T-helper 1 cell (primary cell): ENCODE measurements around the gene PLIN5.
"Not testable (repeated sequence)": the region's sequence is repeated elsewhere in the genome, so short reads cannot be mapped to it uniquely, and the experiment has no call there.

Experiments used
- DNase-seq, 5 donors: peaks; one replicate each; pipeline ENCODE4 v3.0.0-alpha.2; 2012 to 2020

Gene PLIN5

DNA sequence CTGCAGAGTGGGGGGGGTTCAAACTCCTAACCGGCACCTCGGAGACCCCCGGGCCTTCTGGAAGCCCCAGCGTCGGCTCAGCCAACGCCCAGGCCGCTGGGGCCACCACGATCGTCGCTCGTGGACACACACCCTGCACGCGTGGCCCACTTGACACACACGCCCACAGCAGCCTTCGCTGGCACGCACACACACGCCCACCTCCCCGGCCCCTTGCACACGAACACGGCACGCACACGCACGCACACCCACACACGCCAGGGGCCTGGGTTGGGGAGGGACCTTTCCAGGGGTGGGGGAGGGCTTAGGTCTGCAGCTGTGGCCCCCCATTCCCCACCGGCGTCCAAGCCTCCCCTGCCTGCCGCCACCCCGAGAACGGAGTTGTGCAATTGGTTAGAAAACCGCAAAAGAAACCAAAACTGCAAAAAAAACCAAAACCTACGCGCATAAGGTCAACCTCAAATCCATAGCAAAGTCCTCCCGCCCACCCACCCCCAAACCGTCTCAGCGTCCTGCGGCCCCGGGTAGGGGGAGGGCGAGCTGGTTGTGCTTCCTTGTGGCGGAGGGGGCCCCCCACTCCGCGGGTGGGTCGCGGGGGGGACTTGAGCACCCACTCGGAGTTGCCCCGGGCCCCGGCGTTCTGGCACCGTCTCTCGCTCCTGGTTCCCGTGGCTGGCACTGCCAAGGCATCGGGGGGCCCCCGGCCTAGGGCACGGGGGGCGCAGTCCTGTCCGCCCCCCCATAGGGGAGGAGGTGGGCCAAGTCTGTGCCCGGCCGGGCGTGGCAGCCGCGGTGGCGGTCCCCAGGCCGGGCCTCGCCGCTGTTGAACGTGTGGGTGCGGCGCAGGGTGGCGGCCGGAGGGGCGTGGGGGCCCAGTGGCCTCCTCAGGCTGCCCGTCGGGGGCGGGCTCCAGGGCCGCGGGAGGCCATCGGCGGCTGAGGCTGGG lies 8.1 kb upstream of the PLIN5 start:
- no peak for DNase-seq

DNA sequence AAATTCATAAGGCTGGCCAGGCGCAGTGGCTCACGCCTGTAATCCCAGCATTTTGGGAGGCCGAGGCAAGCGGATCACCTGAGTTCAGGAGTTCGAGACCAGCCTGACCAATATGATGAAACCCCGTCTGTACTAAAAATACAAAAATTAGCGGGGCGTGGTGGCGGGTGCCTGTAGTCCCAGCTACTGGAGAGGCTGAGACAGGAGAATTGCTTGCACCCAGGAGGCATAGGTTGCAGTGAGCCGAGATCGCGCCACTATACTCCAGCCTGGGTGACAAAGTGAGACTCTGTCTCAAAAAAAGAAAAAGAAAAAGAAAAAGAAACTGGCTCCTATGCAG lies 6.8 kb upstream of the PLIN5 start:
- not testable (repeated sequence) for DNase-seq

DNA sequence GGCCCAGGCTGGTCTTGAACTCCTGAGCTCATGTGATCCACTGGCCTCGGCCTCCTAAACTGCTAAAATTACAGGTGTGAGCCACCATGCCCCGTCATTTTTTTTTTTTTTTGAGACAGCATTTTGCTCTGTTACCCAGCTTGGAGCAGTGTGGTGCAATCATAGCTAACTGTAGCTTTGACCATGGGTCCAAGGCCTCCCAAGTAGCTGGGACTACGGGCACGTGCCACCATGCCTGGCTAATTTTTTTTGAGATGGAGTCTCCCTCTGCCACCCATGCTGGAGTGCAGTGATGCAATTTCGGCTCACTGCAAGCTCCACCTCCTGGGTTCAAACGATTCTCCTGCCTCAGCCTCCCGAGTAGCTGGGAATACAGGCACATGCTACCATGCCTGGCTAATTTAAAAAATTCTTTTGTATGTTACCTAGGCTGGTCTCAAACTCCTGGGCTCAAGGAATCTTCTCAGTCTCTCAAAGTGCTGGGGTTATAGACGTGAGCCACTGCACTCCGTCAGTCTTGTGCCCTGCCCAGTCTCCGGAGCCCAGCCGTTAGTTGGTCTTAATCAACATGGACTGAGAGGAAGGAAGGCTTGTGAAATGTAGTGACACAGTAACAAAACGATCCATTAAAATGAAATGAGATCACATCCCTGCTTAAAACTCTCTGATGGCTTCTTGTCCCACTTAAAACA lies 6.2 kb upstream of the PLIN5 start:
- DNase-seq = no peak

DNA sequence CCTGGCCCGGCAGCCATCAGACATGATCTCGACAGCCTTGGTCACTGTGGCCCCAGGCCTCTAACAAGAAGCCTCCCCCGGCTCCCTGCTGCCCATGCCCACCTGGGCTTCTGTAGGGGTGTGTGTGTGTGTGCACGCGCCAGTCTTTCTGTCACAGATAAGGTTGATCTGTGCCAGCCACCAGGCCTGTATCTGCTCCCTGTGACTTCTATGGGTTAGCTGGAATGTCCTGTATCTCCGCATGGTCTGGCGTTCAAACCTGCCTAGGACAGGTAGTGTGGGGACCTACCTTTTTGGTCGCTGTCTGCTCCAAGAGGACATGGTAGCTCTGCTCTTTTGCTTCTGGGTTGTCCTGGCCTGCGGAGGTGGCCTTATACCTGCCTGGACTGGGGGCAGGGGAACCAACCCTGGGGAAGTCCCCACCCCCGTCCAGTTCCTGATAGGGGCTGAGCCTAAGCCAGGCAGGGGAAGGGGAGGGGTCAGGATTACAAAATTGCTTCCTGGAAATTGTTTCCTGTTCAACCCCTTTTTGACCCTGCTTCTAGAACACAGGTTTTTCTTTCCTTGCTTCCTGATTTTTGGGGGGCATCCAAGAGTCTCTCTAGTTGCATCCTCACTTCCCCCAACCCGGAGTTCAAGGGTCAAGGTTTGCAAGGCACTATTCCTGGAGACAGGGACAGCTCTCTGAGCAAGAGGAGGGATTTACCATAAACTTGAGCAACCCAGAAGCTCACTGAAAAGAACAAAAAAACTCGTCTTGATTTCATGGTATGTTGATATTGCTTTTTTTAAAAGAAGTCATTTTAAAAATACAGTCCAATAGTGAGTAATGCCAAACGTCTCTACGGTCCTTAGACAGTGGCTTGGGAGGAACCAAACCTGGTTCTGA lies 4.9 kb upstream of the PLIN5 start, which contains the start of gene LRG1:
TSS of gene LRG1 (minus strand) at position 344 of the 889 bp plus-strand sequence. CDS start at position 321, 23 bp downstream.
- DNase-seq = no peak

DNA sequence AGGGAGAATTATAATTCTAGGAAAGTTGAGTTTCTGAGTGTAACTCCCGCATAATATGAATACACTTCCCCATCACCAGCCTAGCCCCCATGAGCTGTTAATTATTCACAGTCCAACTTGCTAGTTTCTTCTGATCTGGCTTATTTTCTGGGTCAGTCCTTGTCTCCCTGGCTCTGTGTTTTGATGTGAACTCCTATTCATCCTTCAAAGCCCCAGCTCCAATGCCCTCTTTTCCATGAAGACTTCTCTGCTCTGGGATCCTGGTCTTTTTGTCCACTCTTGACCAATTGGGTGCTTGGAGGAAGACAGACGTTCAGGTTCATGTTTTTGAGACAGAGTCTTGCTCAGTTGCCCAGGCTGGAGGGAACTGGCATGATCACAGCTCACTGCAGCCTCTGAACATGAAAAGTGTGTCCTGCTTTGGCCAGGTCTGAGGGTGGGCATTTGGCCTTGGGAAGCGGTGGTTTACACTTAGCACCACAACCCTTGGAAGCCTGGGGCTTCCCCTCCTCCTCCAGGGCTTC lies 4.2 kb upstream of the PLIN5 start:
- no peak for DNase-seq

DNA sequence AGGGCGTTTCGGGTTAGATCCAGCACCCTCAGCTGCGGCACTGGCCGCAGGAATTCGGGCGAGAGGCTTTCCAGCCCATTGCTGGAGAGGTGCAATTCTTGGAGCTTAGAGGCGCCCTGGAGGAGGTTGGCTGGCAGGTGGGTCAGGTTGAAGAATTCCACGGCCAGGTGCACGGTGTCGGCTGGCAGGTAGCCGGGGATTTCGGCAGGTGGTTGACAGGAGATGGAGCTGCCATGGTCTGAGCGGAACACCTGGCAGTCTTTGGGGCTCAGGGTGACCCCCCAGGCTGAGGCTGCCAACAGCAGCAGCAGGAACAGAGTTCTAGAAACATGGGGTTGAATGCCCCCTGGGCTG lies 3.6 kb upstream of the PLIN5 start:
- no peak for DNase-seq

DNA sequence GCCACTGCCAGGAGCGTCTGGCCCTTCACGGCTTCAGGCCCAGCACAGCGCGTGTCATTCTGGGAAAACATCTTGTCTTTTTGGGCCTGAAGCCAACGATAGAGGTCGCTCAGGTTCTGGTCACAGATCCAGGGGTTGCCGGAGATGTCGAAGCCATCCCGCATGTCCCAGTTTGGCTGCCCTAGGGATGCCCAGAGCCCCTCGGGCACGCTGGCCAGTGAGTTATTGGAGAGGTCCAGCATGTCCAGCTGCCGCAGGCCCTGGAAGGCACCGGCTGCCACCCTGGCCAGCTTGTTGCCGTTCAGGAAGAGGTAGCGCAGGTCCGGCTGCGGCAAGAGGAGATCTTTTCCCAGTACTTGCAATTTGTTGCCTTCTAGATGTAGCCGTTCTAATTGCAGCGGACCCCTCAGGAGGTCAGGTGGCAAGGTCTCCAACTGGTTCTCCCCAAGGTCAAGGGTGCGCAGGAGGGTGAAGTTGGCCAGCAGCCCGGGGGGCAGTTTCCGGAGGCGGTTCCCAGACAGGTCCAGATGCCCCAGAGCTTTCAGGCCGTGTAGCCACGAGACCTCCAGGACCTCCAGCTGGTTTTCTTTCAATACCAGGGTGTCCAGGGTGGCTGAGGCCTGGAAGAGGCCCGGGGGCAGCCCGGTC lies 3.1 kb upstream of the PLIN5 start:
- DNase-seq = no peak

DNA sequence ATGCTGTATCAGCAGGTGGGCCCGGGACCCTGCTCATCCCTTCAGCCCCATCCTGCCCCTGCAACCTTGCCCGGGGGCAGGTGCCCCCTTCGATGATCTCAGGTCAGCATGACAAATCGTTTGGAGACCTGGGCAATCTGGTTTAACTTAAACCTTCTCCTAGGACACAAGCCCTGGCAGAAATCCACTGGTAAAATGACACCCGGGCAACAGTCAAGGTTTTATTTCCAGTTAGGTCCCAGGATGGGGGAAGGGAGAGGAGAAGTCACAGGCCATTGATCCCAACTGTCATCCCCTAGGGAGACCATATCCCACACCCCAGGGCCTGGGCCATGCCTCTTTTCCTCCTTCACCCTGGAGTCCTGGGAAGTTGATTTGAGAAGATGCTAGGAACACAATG lies 1.8 kb upstream of the PLIN5 start:
- DNase-seq = no peak

DNA sequence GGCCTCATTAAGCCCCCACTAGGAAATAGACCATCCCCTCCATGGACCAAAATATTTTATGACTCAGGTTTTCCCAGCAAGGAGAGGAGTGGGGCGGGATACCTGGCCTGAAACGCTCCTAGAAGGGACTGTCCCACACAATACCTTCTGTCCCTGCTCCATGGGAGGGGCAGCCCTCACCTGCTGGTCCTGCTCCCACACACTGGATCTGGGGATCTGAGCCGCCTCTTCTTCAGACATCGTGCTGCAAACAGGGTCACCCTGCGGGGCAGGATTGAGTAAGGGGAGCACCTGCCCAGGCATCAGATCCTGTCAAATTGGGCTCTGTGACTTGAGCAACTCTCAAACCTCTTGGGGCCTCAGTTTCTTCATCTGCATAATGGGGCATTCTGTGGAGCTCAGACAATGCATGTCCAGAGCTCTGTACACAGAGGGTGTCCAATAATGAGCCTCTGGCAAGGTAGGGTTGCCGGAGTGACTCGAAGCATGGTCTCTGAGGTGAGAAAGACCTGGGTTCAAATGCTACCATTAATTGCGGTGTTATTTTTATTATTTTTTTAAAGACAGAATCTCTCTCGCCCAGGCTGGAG lies 1.1 kb downstream of the PLIN5 start:
- DNase-seq = no peak

DNA sequence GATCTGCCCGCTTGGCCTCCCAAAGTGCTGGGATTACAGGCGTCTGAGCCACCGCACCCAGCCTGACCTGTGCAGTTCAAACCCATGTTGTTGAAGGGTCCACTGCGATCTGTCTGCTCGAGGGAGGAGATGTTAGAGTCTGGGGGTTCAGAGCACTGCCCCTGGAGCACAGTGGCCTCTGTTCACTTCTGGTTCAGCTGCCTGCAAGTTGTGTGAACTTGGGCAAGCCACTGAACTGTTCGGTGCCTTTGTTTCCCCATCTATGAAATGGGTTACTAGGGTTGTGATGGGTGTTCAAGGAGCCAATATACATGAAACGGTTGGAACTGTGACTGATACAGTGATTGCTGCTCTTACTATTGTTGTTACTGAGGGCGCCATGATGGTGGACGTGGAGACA lies 1.7 kb downstream of the PLIN5 start:
- DNase-seq = no peak

DNA sequence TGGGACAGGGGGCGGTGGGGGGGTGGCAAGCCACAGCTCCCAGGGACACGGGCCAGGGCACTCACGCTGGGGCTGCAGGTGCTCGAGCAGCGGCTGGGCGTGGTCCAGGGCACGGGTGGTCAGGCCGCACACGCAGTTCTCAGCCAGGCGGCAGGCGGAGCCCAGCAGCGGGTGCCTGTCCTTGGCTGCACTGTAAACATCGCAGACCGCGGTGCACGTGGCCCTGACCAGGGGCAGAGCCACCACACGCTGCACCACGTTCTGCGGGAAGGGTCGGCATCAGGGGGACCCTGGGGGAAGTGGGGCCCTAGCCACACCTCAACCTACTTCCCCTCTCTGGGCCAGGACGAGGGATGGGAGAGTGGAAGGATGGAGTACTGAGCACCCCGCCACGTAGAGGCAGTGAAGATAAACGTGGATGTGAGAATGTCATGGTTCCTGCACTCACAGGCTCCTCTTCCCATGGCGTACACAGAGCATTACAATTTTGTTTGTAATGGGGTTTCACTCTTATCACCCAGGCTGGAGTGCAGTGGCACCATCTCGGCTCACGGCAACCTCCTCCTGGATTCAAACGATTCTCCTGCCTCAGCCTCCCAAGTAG lies 3.4 kb downstream of the PLIN5 start:
- DNase-seq = no peak

DNA sequence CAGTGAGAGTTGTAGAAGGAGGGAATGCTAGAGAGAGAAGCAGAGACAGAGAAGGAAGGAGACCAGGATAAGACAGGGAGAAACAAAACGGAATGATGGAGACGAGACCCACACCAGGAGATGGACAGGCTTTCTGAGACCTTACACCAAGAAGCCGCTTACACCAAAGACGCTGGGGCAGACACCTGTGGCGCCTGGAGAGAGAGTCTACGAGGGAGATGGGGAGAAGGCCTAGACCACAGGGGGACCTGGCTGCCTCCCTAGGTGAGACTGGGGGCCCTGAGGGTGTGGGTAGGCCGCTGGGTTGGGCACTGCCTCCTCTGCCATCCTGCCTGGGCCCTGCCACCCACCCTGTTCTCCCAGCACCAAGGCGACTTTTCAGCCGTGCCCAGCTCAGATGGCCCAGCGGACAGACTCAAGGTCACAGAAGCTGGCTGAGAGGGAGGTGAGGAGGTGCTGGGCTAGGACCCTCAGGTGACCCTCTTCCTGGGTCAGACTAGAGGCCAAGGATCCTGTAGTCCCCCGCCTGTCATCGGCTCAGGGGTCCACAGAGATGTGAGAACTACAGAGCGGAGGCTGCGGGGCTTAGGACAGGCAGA lies 5.0 kb downstream of the PLIN5 start:
- DNase-seq = no peak

DNA sequence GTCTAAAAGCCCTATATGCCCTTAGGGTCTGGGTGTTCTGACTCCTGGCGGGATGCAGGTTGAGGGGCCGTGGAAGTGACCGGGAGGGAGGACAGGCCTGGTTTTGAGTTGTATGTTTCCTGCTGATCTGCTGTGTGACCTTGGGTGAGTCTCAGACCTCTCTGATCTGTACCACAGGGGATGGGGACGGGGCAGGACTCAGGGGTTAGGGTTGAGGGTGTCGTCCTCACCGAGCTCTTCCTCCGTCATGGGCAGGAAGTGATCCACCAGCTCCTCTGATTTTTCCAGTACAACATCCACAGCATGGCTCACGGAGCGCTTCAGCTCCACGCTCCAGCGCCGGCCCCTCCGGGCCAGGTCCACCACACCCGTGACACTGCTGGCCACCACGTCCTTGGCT lies 6.2 kb downstream of the PLIN5 start:
- no peak for DNase-seq

DNA sequence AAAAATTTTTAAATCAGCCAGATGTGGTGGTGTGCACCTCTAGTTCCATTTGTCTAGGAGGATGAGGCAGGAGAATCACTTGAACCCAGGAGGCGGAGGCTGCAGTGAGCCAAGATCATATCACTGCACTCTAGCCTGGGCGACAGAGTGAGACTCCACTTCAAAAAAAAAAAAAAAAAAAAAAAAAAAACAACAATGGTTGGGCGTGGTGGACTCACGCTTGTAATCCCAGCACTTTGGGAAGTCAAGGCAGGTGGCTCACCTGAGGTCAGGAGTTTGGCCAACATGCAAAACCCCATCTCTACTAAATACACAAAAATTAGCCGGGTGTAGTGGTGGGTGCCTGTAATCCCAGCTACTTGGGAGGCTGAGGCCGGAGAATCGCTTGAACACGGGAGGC lies 7.6 kb downstream of the PLIN5 start:
- not testable (repeated sequence) for DNase-seq

DNA sequence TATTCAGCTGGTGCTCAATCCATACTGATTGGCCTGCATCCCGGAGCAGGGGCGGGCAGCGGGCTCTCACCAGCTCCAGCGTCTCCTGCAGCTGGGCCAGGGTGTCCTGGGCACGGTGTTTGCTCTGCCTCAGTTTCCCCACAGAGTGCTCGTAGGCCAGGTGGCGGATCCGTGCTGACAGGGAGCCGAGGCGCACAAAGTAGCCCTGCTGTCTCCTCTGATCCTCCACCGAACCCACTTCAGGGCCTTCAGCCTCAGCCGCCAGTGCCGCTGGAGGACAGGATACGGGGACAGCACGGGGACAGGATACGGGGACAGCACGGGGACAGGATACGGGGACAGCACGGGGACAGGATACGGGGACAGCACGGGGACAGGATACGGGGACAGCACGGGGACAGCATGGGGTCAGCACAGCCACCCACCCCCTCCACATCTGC lies 9.4 kb downstream of the PLIN5 start:
- DNase-seq = no peak

DNA sequence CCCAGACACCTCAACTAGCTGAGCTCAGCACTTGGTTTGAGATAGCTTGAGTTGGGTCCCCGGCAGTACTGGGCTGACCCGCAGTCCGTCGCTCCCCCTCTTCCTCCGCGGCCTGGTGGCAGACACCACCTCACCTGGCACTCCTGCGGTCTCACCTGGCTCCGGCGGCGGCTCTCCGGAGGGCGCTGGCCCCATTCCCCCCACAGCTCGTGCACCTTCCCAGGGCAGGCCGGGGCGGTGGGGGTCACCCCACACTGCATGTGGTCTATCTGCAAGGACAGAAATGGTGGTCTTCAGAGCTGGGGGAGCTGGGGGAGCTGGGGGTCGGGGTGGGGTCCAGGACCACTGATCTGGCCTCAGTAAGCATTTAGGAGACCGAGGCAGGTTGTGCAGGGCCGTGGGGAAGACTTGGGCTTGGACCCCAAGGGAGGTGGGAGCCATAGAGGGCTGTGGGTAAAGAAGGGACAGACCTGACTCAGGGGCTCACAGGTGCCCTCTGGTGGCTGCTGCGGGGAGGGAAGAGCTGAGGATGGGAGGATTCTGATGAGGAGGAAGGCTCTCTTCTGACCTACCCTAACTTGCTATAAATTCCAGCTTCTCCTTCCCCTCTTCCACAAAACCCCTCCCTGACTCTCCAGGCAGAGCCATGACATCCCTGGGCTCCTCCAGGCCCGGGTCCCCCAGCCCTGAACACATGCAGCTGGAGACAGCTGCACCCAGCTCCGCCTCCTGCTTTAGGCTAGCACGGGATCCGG lies 10.0 kb downstream of the PLIN5 start:
- peak in 4 of 5 donors; percentile 40 to 62 (median 54) for DNase-seq

DNA sequence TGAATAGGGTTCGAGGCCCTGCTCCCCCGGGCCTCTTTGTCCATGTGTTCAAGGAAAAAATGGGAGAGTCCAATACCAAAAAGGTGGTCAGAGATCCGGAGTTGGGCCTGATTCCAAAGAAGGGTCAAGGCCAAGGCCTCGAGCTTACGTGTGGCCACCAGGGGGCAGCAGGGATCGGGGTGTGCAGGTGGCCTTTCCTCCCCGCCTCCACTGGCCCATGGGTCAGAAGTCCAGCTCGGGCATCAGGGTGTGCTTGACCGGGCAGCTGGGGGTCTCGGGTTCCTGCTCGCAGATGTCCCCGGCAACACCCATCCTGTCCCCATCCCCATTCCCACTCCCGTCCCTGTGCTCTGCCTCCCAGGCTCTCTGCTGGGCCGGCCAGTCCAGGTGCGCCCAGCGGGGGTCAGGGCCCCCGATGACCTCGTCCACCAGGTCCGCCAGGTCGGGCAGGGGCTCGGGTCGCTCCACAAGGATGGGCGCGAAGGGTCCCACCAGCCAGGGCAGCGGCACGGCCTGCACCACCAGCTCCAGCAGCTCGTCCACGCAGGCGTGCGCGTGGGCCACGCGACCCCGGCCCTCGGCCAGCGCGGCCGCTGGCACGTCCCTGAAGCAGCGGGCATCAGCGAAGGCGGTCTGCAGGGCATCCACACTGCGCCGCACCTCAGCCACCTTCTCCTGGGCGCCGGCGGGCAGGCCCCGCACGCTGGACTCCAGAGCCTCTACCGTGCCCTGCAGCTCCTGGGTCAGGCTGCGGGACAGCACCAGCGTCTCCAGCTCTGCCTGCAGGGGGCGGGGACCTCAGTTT lies 11.5 kb downstream of the PLIN5 start:
- peak in 1 of 5 donors; percentile 9 for DNase-seq

DNA sequence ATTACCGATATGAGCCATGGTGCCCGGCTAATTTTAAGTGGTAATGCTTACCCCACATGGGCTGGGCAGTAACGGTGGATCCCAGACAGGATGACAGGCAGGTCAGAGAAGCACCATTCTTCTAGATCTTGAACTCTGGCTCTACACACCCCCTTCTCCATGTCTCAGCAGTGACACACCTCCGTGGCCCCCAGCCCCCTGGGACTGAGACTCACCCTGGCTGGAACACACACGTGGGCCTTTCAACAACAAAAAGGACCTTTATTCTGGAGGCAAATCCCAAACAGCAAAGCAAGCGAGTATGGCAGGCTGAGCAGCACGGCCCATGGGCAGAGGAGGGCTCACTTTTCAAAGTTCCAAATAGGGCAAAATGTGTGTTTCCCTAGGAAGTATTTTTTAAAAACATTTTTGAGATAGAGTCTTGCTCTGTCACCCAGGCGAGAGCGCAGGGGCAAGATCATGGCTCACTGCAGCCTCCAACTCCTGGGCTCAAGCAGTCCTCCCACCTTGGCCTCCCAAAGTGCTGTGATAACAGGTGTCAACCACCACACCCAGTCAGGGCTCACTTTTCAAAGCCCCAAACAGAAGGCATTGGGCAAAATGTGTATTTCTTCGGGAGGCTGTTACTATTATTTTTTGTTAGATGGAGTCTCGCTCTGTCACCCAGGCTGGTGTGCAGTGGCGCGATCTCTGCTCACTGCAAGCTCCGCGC lies 12.6 kb downstream of the PLIN5 start:
- no peak for DNase-seq

DNA sequence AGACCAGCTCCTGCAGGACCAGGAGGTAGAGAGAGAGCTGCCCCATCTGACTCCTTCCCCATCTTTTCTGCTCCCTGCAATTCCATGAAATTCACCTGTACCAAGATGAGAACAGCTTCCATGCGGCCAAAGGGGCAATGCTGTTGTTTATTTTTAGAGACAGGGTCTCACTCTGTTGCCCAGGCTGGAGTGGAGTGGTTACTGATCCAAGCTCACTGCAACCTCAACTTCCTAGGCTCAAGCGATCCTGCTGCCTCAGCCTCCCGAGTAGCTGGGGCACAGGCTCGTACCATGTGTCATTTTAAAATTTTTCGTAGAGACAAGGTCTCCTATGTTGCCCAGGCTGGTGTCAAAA lies 13.2 kb downstream of the PLIN5 start:
- DNase-seq = no peak
